Fibroblast of lung (primary cell): ENCODE results near the gene VWCE. TPM values are rescaled to one million over a fixed set of nuclear protein-coding genes. Genes with fewer than 3 reads are reported as not detected.

ENCODE experiments used
- DNase-seq, 2 donors: peaks; one replicate each; pipeline versions ENCODE4 v3.0.0 to v3.0.0-alpha.2; 2010; ENCODE audit warnings: low read depth in 2 of 2
- H2AFZ ChIP-seq: 2 replicates; pipeline ENCODE4 v1.5.1; 2012; ENCODE audit warnings: low read length, control low read depth, inconsistent platforms
- H3K27ac ChIP-seq: 2 replicates; pipeline ENCODE4 v1.5.1; 2011; ENCODE audit warnings: low read length, control low read depth; ENCODE audit not compliant: insufficient read depth
- H3K27me3 ChIP-seq: 2 replicates; pipeline ENCODE4 v1.5.1; 2011; ENCODE audit warnings: mild to moderate bottlenecking, low read length; ENCODE audit not compliant: control insufficient read depth, insufficient read depth
- H3K36me3 ChIP-seq: 2 replicates; pipeline ENCODE4 v1.5.1; 2011; ENCODE audit warnings: low read length; ENCODE audit not compliant: control insufficient read depth, insufficient read depth
- H3K4me1 ChIP-seq: 2 replicates; pipeline ENCODE4 v1.5.1; 2011; ENCODE audit warnings: low read length; ENCODE audit not compliant: control insufficient read depth, insufficient read depth; ENCODE audit errors: extremely low read depth
- H3K4me2 ChIP-seq: 2 replicates; pipeline ENCODE4 v1.5.1; 2011; ENCODE audit warnings: low read length, control low read depth; ENCODE audit not compliant: insufficient read depth; ENCODE audit errors: extremely low read depth
- H3K4me3 ChIP-seq, 4 experiments: fragments of 200-600 bp in 1 of 4; sonication (generic) in 1 of 4; replicated peaks in 1 of 4; 2 replicates each; pipeline ENCODE4 v1.5.1; 2011 to 2016; ENCODE audit warnings: low read length in 4 of 4, low read depth in 3 of 4, mild to moderate bottlenecking in 3 of 4, control low read depth in 2 of 4, inconsistent platforms in 1 of 4, mixed read lengths in 1 of 4; ENCODE audit not compliant: insufficient read depth in 1 of 4; ENCODE audit errors: control extremely low read depth in 1 of 4
- H3K79me2 ChIP-seq: 2 replicates; pipeline ENCODE4 v1.5.1; 2012; ENCODE audit warnings: mild to moderate bottlenecking, low read length, inconsistent platforms; ENCODE audit not compliant: control insufficient read depth, insufficient read depth
- H3K9ac ChIP-seq: 2 replicates; pipeline ENCODE4 v1.5.1; 2011; ENCODE audit warnings: mild to moderate bottlenecking, low read length, control low read depth; ENCODE audit not compliant: insufficient read depth
- H3K9me3 ChIP-seq: 2 replicates; pipeline ENCODE4 v1.5.1; 2012; ENCODE audit warnings: low read depth, low read length; ENCODE audit not compliant: control insufficient read depth, insufficient read depth
- H4K20me1 ChIP-seq: 2 replicates; pipeline ENCODE4 v1.5.1; 2011; ENCODE audit warnings: low read length; ENCODE audit not compliant: control insufficient read depth, insufficient read depth; ENCODE audit errors: extremely low read depth
- CTCF ChIP-seq, 2 donors: IDR thresholded peaks in 1 of 2; conservative IDR thresholded peaks in 1 of 2; 1 replicate in 1 of 2; 2 replicates in 1 of 2; pipeline ENCODE4 v1.5.1; 2011 to 2012; ENCODE audit warnings: low read length in 2 of 2, control low read depth in 1 of 2, inconsistent platforms in 1 of 2, low read depth in 1 of 2, mild to moderate bottlenecking in 1 of 2
- EZH2 ChIP-seq: IDR thresholded peaks from 2 replicates; pipeline ENCODE4 v1.5.1; 2012; ENCODE audit warnings: low read length, control low read depth, mild to moderate bottlenecking; ENCODE audit errors: missing control alignments
- polyA plus RNA-seq, 2 donors: library from polyadenylated mRNA; depleted of rRNA in 1 of 2; stranded (reverse) in 1 of 2; unstranded in 1 of 2; fragments of >200 nt; gene quantifications; 2 replicates each; pipeline ENCODE4 v1.2.1, GENCODE V29; 2011 to 2012; ENCODE audit warnings: missing spikeins in 1 of 2
- total RNA-seq: library from RNA; depleted of rRNA; stranded (reverse); fragments of >200 nt; gene quantifications from 2 replicates; pipeline ENCODE4 v1.2.1, GENCODE V29; 2014

VWCE gene
- total and polyA plus RNA-seq, 2 donors (not counting 1 experiment from before 2014, with no cell fraction given): 0.30 to 1.7 TPM

DNA sequence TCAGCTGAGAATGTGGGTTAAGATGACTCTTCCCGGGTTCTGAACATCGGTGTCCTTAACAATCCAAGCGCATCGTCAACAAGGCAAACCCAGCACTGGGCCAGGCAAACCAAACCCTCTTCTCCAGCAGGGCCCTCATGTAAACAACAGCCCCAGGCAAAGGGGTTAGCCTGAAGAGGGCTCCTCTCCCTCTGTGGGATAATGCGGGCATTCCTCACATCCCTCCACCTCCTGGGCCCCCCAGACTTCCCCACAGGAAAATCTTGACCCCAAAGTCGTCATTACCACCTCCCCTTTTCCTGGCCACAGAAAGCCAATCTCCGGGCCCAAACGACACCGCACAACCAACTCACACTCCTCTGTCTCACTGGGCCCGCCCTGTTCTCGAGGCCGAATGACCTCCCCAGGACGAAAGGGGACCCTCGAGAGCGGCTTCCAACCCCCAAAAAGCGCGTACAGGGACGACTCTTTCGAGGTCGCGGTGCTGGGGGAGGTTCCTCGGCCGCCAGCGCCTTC is 37.2 kb upstream of the VWCE start:
- TF ChIP-seq EZH2 (no peak), CTCF (conservative IDR thresholded peaks at IDR 0.05 in 1 of 2, IDR thresholded peaks at IDR 0.05 in 1 of 2; ENCODE audit: low read depth in 1 of 2, low read length in 2 of 2) (no peak)
- Histone ChIP-seq H3K27ac (peak overlapping the region; percentile 89), H3K9me3 (no peaks in the 10 kb centered on the region), H3K79me2 (peaks cover 53% of the 10 kb centered on the region), H3K4me2 (peak overlapping the region; percentile 98), H3K9ac (peak overlapping the region; percentile 99), H2AFZ (peak overlapping the region; percentile 32), H4K20me1 (peaks cover 4% of the 10 kb centered on the region), H3K27me3 (no peaks in the 10 kb centered on the region), H3K36me3 (peaks cover 3% of the 10 kb centered on the region), H3K4me3 (peak overlapping the region; percentile 82 to 99 (median 86)), H3K4me1 (peaks cover 15% of the 10 kb centered on the region)
- DNase-seq: peak; percentile 28 to 38

DNA sequence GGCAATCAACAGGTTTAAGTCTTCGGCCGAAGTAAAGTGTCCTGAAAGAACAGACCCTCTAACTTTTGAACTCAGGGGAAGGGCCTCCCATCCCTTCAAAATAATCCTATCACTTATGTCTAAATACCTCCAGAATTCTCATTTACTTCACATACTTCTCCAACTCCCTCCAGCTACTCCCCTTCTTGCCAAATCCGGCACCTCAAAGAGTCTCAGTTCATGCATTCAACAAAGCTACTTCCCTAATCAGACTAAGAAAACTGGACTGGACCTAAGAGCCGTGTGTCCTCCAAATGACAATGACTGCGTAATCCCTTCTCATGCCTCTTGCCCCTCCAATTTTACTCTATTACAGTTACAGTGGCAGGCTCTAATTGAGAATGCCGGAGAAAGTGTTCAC is 36.5 kb upstream of the VWCE start:
- peaks cover 15% of the 10 kb centered on the region for H3K4me1 ChIP-seq
- no peaks in the 10 kb centered on the region for H3K9me3 ChIP-seq
- H3K79me2 ChIP-seq: peaks cover 60% of the 10 kb centered on the region
- H4K20me1 ChIP-seq: peaks cover 4% of the 10 kb centered on the region
- H3K27me3 ChIP-seq: no peaks in the 10 kb centered on the region
- DNase-seq: no peak
- peak overlapping the region; percentile 82 to 99 (median 86) for H3K4me3 ChIP-seq
- H3K4me2 ChIP-seq: peak overlapping the region; percentile 98
- peaks cover 5% of the 10 kb centered on the region for H3K36me3 ChIP-seq
- H2AFZ ChIP-seq: no peak overlapping the region
- no peak for TF ChIP-seq EZH2
- TF ChIP-seq CTCF (conservative IDR thresholded peaks at IDR 0.05 in 1 of 2, IDR thresholded peaks at IDR 0.05 in 1 of 2; ENCODE audit: low read depth in 1 of 2, low read length in 2 of 2): no peak
- H3K9ac ChIP-seq: peak overlapping the region; percentile 99
- H3K27ac ChIP-seq: peak overlapping the region; percentile 1

GRCh38 chr11:61329871-61330270 is 34.8 kb upstream of the VWCE start:
- peaks cover 15% of the 10 kb centered on the region for H3K4me1 ChIP-seq
- H3K27ac ChIP-seq: no peak overlapping the region
- no peak for DNase-seq
- no peak overlapping the region for H3K4me3 ChIP-seq
- no peaks in the 10 kb centered on the region for H3K27me3 ChIP-seq
- peaks cover 4% of the 10 kb centered on the region for H4K20me1 ChIP-seq
- no peaks in the 10 kb centered on the region for H3K9me3 ChIP-seq
- no peak overlapping the region for H2AFZ ChIP-seq
- peaks cover 67% of the 10 kb centered on the region for H3K79me2 ChIP-seq
- H3K36me3 ChIP-seq: peaks cover 16% of the 10 kb centered on the region
- H3K9ac ChIP-seq: no peak overlapping the region
- TF ChIP-seq EZH2: no peak
- no peak overlapping the region for H3K4me2 ChIP-seq
